ENCODE measurements around the gene PODN. TPM values are rescaled to one million over a fixed set of nuclear protein-coding genes. Genes with fewer than 3 reads are reported as not detected.

The PODN gene, protein sequence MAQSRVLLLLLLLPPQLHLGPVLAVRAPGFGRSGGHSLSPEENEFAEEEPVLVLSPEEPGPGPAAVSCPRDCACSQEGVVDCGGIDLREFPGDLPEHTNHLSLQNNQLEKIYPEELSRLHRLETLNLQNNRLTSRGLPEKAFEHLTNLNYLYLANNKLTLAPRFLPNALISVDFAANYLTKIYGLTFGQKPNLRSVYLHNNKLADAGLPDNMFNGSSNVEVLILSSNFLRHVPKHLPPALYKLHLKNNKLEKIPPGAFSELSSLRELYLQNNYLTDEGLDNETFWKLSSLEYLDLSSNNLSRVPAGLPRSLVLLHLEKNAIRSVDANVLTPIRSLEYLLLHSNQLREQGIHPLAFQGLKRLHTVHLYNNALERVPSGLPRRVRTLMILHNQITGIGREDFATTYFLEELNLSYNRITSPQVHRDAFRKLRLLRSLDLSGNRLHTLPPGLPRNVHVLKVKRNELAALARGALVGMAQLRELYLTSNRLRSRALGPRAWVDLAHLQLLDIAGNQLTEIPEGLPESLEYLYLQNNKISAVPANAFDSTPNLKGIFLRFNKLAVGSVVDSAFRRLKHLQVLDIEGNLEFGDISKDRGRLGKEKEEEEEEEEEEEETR
- total RNA-seq (2022; extraction: Qiagen RNA extraction), result not detected in 5 replicates

DNA sequence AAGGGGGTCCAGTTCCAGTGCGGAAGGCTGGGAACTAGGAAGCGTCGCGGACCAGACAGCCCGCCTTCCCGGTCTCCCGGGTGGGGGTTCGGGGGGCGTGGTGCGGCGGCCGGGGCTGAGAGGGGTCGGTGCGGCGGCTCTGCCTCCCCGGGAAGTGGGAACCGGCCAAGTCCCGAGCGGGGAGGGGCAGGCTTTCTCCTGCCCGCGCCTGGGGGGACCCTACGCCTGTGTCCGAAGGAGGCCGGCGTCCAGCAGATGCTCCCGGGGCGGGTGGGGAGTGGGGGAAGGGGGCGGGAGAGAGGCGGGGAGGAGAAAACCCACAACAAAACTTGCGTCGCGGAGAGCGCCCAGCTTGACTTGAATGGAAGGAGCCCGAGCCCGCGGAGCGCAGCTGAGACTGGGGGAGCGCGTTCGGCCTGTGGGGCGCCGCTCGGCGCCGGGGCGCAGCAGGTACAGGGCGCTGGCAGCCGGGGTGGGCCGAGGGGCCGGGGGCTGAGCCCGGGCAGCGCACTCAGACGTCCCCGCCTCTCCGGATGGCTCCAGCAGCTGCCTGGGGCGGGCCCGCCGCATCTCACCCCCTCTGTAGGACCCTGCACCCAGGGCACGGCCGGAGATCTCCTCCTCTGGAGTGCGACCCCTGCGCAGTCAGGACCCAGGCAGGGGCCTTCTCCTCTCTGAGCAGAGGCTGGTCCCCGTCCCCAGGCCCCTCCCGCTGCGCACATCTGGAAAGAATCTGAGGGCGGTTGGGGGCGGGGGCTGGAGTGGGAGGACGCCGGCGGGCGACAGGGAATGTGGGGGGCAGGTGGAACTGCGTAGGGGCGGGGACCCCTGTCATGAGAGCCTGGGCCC, at the start of gene PODN:
PODN (plus strand) TSS at position 355 of the 849 bp plus-strand sequence. CDS start 7,643 bp downstream, outside the sequence.

Other genes with a start within 250 kb of the PODN start
- gene ZYG11A, start 219.5 kb upstream of the PODN start, total RNA-seq (2022; extraction: Qiagen RNA extraction), result 2.2 to 2.6 TPM (median 2.3 TPM) in 5 replicates
- 9.1 to 11.6 TPM (median 10.8 TPM) in 5 replicates for gene ECHDC2, start 140.5 kb upstream of the PODN start, total RNA-seq (2022; extraction: Qiagen RNA extraction)
- gene SCP2, start 134.9 kb upstream of the PODN start, total RNA-seq (2022; extraction: Qiagen RNA extraction), result 44.7 to 68.5 TPM (median 46.5 TPM) in 5 replicates
- gene SLC1A7, start 80.4 kb downstream of the PODN start, total RNA-seq (2022; extraction: Qiagen RNA extraction), result 0.05 TPM in 1 of 5 replicates, not detected in the others
- gene CPT2, start 134.6 kb downstream of the PODN start, total RNA-seq (2022; extraction: Qiagen RNA extraction), result 8.1 to 9.5 TPM (median 8.6 TPM) in 5 replicates
- gene CZIB, start 158.4 kb downstream of the PODN start, total RNA-seq (2022; extraction: Qiagen RNA extraction), result 28.8 to 31.9 TPM (median 31.2 TPM) in 5 replicates
- gene MAGOH, start 176.3 kb downstream of the PODN start, total RNA-seq (2022; extraction: Qiagen RNA extraction), result 61.7 to 95.4 TPM (median 68.0 TPM) in 5 replicates